GM18861 (cell line): ENCODE results near the gene VAV3.
A peak's percentile ranks its signal among the peaks of the same experiment; 100 is the strongest.

ENCODE experiments used
- ATAC-seq: cut with Tn5 transposase; IDR thresholded peaks from one replicate; pipeline ENCODE4 v1.9.1; 2021; ENCODE audit not compliant: unreplicated experiment

VAV3 gene

DNA sequence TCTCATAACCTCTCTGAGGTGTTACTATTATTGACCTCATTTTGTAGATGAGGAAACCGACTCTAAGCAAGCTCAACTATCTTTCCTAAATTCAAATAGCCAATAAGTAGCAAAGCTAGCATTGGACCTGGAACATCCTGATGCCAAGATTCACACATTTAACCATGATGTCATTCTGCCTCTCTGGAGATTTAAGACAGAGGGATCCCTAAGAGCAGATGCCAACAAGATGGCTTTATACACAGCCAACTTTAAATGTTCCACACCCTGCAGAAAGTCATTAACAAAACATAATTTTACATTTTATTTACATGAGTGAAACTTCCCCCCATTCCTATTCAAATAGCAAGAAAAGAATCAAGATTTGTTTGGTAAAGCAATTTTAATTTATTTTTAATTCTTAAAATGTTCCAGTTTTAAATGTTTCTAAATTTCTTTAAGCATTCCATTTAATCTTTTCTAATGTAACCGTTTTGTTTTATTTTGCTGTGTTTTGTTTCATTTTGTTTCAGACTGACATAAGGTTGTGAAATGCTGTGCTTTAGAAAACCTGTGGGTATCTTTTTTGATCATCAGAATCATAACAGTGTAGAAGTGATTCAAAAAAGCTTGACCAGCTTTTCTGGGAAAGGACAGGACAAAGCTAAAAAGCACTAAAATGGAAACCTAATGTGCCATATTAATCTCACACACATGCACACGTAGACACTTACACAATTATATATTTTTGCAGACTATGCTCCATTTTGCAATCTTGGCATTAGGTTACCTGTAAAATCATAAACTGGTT lies 7.6 kb upstream of the VAV3 start:
- ATAC-seq = no peak

DNA sequence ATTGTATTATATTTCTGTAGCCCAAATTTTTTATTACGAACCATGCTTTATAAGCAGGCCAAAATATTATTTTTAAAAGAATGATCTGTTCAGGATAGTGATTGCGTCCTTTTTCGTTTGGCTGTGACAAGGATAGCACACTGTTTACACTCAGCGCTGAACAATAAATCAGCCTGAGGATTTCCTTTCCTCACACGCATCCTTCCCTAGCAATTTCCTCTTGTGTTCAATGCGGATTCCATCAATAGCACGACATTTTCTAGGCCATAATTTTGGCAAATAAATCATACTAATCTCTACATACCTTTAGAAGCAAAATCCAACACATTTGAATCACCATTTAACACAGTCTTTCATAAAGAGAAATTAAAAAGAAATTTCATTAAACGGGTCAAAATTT lies 1.6 kb upstream of the VAV3 start:
- ATAC-seq = no peak

DNA sequence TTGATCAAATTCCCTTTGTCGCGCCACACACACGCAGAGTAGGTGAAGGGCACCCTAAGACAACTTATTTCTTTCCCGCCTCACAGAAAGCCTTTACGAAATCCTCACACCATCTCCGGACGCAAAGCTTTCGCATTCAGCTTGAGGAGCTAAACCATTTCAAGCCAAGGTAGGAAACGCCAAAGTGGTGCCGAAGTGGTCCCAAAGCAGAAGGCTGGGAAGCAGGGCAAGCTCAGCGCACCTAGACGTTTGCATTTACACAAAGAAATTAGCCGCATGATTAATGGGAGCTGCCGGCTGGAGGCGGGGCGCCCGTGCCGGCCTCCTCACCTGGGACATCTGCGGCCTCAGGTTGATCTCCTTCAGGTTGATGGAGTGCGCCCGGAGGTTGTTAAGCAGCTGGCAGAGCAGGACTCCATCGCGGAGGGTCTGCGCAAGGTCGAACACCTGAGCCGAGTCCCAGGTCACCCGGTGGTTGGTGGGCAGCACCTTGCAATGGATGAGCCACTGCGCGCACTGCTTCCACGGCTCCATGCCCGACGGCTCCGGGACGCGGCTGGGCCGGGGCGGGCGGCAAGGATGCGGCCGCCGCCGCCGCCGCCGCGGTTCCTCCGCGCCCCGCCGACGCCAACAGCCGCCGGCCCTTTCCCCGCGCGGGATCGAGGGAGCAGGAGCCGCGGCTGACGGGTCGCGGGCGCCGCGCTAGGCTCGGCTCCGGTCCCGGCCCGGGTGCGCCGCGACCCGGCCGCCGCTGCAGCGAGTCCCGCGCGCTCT lies 457 bp downstream of the VAV3 start:
- no peak for ATAC-seq

DNA sequence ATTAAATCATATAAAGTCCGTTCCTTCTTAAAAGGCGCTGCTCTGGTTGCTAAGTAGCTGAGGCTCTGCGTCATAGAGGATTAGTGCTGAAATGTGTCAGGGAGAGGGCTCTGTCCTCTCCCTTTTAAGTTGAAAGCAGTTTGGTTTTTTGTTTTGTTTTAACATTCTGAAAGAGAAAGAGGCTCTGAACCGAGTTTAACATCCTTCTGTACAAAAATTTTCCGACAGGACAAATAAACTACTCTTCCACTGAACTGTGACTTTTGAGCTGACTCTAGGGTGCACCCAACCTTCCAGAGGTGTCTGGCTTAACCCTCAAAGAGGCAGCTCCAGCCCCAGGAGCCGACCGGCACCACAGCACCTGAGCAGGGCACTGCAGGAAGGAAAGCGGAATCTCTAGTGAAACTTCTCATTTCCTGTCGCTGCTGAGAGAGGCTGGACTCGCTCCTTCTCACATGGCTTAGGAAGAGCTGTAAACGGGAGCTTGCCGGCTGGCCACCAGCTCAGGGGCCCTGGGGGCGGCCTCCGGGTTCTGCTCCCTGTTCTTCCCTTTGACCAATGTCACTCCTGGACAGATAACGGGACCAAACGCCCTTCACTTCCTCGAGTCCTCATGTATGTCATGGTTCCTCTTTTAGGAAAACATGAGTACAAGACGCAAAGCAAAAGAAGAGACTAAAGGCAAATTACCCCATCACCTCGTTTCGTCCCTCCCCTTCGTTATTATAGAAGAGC lies 1.2 kb downstream of the VAV3 start:
- ATAC-seq = peak; percentile 80

DNA sequence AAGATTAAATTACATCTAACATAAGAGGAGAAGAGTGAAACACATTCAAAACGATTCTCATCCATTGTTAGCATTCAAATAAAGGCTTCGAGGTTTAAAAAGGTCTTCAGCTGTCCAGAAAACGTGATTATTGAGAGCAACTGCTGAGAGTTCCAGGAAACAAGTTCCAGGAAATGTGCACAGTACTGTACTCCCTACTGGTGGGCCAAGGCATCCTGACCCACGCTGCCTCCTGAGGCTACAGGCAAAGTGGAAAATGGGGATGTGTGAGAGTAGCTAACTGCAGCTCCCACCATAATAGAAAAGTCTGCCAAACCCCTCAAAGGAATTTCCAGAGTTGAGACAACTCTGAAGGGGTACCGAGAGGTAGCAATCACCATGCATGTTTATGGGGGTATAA lies 2.0 kb downstream of the VAV3 start:
- ATAC-seq = no peak

DNA sequence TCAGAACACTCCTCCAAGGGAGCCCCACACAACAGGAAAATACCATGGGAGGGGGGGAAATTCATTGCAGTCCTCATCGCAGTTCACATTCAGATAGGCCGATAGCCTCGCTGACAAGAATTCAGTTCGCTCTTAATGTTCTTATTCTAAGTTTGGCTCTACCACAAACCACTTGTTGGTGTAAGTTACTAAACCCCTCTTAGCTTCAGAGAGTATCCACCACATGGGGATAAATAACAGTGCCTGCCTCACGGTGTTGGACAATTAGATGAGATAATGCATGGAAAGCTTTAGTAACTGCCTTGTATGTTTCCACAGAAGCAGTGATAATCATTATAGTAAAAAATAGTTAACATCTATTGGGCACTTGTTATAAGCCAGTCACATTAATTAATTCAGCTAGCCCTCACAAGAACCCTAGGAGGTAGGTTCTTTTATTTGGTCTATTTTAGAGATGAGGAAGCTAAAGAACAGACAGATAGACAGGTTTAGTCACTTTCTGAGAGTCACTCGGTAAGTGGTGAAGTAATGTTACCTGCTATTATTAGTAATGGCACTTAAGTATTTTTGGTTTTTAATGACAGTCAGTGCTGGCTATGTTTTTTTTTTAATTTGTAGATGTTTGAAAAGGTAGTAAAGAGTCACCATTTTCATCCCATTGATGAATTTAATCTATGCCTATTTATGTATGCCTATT lies 10.1 kb downstream of the VAV3 start:
- no peak for ATAC-seq

DNA sequence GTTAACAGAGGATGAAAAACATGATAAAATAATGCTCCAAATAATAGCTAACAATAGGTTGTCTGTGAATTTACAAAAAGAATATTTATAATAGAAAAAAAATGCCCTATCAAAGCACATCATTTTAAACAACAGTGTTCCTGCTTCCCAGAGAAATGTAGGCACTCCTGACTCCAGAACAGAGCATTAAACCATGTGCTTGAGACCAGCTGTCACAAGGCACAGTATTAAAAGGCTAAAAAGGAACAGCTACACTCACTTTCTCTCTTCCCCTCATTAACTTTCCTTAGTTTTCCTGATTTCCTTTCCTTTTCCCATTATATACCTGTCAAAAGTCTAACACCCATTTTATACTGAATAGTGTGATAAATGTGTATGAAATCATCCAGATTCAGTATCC lies 10.9 kb downstream of the VAV3 start:
- ATAC-seq = no peak

DNA sequence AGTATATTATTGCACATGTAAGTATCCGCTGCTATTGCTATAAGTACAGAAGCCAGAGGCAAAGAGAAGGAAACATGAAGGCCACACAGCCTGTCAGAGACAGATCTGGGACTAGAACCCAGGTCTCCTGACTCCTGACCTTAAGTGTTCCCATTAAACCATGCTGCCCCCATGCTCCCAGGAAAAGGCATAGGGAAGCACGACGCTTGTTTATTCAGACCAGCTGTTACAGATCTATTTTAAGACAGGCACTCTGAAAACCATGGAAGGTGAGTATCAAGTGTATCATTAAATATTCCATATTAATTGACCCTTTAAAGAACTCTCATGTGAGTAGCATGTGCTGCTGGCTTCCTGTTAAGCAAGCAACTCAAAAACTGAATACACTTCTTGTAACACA lies 11.4 kb downstream of the VAV3 start:
- no peak for ATAC-seq

DNA sequence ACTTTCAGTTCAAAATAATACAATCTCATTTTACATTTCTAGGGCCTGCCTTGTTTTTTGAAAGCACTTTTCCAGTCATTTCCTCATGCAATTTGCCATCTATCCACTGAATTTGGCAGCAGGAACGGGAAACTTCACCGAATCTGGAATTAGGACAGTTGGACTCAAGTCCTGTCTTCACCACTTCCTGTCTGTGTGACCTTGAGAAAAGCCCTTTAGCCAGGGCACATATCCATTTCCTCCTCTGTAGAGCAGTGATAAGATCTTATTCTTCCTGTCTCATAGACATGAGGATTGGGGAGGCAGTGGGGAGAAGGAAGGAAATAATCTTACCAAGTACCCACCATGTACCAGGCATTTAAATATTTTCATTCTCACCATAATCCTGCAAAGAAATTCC lies 12.0 kb downstream of the VAV3 start:
- ATAC-seq = no peak

DNA sequence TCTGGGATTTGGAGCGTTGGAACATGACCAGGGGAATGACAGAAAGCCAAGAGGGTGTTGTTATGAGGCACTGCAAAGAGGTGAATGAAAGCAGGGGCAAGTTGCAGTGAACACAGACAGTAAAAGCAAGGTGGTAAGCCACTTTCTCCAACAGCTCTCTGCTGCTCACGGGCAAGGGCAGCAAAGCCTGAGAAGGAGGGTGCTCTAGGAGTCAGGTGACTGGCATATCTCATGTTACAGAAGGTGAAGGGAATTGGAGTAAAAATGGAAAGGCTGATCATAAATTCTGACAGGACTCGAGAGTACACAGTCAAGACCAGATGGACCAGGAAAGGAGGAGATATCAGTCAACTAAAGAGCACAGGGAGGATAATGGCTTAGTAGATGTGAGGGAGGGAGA lies 14.5 kb downstream of the VAV3 start:
- ATAC-seq = no peak

DNA sequence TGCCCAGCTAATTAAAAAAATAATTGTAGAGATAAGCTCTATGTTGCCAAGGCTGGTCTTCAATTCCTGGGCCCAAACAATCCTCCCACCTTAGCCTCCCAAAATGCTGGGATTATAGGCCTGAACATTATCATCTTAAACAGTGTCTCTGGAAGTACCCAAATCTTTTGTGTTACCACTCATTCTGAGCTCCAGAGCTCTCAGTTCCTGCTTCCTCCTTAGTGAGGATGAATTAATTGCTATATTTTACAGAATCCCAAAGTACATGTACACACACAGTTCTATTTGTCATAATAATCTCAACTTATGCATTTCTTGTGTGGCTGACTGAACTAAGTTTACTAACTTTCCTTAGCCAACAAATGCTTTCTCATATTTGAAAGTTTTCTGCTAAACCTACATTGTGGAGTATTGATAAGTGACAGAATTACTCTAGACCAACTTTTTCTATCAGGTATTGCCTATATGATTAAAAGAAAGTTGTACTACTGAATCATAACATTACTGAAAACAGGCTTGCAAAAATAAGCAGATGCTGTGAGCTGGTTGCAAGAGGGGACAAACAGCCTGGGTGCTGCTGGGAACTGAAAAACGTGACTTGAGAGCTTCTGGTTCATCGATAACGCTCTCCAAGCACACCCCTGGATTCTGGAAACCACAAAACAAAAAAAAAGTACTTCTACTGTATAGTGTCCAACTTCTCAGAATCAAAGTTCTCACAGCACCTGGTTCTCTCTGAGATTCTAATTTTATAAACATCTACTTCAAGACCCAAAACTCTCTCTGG lies 15.3 kb downstream of the VAV3 start:
- ATAC-seq = no peak

DNA sequence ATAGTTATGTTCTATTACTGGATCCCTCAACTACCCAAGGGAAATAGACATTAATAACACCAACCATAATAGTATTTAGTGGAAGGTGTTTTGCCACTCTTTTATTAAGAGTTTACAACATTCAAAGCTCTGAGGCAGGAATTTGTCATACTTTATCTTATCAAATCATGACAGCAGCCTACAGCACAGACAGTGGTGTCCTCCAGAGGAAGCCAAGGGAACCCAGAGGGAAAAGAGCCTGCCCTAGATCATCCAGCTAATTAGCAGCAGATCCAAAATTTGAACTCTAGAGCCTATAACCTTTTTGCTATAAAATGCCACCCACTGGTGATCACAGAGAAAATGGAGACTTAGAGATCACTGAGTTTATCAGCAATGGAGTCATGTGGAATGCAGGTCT lies 18.2 kb downstream of the VAV3 start:
- no peak for ATAC-seq

DNA sequence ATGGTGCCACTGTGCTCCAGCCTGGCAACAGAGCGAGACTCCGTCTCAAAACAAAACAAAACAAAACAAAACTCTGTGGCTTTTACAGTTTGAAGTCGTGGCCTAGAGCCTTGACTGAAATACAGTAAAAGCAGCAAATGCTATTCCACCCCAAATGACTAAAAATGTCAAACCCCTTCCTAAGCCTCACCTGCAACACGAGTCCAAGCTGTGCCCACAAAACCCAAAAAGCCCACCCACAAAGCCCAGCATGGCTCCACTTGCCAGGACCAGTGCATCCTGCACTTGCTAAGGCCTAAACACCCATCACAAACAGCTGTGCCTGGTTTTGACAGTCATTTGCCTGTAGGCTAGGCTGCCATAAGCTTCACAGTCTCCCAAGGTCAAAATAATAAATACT lies 21.3 kb downstream of the VAV3 start:
- ATAC-seq = no peak

DNA sequence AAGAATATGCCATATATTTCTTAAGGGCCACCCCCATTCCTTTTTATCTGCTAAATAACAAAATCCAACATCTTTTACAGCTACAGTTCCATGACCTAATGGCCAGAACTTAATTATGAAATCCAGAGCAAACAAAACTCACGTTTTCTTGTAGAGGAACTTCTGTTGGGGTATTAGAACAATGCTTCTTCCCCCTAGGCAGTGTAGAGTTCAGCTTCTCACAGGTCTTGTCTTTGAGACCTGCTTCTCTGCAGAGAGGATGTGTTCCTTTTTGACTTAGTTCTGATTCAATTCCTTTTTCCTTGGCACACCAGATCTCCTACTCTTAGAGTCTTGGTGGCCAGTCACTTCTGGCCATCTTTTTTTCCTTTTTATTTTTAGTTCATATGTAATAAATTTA lies 22.2 kb downstream of the VAV3 start:
- ATAC-seq = no peak

DNA sequence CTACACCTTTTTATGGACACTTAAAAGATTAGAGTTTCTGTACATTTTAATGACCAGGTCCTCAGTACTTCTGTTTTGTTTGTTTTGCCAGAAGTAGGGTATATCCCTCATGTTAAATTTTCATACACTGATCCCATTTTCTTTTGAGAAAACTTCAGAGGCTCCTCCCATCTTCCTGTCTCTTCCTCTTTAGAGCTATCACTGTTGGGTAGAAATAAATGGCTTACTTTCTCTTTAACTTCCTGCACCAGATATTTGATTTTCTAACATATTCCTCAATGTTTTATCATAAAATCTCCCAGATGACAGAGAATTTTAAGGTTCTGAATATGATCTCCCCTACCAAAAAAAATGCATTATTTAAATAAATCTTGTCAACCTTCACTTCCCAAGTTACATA lies 23.4 kb downstream of the VAV3 start:
- ATAC-seq = no peak

DNA sequence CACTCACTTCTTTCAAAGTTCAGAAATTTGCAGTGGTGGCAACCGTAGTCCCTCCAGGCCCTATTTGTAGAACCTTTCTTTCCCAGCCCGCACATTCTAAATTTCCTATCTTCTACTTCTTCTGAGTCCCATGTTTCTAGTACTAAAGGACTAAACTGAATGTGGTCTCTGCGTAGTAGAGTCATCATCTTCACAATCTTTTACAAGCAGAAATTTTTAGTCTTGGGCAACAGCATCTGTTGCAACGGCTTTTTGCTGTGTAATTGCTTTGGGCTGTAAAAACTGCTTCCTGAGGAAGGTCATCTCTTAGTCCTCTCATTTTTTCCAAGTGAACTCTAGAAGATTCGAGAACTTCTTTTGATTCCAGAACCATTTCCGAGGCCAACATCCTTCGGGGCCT lies 23.9 kb downstream of the VAV3 start:
- no peak for ATAC-seq

DNA sequence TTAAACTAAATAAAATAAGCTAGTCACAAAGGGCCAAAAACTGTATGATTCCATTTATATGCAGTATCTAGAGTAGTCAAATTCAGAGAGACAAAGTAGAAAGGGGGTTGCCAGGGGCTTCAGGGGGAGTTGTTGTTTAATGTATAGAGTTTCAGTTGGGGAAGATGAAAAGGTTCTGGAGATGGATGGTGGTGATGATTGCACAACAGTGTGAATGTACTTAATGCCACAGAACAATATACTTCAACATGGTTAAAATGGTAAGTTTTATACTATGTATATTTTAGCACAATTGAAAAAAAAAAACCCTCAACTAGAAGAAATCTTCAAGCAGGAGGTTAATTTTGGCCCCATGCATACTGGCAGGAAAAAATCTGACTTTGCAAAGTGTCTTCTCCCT lies 24.3 kb downstream of the VAV3 start:
- ATAC-seq = no peak

DNA sequence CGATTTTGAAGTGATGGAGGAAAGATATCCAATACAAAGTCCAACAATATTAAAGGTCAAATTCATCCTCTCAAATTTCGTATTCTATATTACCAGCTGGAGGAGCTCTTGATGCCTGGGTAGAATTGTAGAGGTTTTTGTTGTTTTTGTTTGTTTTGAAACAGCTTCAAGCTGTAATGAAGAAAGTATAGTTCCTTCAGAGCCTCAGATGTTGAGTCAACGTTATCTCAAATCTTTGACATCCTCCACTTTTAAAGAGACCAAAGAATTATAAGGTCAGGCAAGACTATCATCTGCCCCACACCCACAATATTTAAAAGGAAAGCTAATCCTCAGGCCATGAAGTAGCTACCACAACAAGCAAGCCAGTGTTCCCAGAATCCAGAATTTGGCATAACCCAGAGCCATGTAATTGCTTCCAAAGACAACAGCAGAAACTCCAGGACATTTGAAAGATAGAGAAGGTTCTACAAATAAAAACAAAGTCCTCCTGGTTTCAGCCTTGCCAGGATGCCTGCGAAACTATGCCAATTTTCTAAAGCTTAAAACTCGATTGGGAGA lies 24.9 kb downstream of the VAV3 start:
- no peak for ATAC-seq

DNA sequence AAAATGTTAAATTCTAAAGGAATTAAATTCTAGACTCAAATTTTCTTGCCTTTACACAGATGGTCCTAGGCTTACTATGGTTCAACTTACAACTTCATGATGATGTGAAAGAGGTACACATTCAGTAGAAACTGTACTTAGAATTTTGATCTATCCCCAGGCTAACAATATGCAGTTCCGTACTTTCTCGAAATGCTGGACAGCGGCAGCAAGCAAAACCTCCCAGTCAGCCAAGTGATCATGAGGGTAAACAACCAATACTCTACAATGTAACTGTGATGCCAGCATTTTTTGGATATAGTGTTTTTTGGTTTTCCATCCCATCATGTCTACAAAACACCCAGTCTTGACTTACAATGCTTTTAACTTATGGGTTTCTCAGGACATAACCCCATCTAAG lies 25.7 kb downstream of the VAV3 start:
- ATAC-seq = no peak
